Neural cell (in vitro differentiated cells): ENCODE data around the gene ADAMTS16.

Source experiments
- POLR2AphosphoS5 ChIP-seq: IDR thresholded peaks from 2 replicates; pipeline ENCODE4 v1.6.1; 2012
- TF ChIP-seq, protein P1 (sequence below): fragments of 450-650 bp; IDR thresholded peaks from 2 replicates; pipeline ENCODE4 v1.5.1; 2014; ENCODE audit warnings: antibody characterized with exemption, mild to moderate bottlenecking, moderate library complexity; ENCODE audit not compliant: poor library complexity, severe bottlenecking

DNA sequence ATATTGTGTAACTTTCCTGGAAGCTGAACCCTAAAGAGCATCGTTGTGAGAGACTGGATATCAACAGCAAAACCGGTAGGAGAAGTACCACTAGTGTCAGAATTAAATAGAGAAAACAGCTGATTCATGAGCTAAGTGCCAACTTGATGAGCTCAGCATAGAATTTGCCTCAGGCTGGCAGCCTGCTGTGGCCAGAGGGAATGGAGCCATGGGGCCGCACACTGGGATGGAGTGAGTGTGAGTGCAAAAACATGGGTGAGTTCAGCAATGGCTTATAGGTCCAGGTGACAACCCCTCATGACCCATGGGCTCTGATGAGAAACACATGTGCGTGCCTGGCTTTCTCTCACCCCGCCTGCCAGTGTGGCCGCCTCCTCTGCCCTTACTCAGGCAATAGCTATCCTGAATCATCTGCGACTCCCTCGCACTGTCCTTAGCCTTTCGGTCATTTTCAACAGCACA lies 25.4 kb downstream of the ADAMTS16 start:
- no peak for TF ChIP-seq POLR2AphosphoS5
- TF ChIP-seq, protein P1, sequence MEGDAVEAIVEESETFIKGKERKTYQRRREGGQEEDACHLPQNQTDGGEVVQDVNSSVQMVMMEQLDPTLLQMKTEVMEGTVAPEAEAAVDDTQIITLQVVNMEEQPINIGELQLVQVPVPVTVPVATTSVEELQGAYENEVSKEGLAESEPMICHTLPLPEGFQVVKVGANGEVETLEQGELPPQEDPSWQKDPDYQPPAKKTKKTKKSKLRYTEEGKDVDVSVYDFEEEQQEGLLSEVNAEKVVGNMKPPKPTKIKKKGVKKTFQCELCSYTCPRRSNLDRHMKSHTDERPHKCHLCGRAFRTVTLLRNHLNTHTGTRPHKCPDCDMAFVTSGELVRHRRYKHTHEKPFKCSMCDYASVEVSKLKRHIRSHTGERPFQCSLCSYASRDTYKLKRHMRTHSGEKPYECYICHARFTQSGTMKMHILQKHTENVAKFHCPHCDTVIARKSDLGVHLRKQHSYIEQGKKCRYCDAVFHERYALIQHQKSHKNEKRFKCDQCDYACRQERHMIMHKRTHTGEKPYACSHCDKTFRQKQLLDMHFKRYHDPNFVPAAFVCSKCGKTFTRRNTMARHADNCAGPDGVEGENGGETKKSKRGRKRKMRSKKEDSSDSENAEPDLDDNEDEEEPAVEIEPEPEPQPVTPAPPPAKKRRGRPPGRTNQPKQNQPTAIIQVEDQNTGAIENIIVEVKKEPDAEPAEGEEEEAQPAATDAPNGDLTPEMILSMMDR = no peak
